ENCODE data around the gene CDK4.

CDK4 gene

DNA sequence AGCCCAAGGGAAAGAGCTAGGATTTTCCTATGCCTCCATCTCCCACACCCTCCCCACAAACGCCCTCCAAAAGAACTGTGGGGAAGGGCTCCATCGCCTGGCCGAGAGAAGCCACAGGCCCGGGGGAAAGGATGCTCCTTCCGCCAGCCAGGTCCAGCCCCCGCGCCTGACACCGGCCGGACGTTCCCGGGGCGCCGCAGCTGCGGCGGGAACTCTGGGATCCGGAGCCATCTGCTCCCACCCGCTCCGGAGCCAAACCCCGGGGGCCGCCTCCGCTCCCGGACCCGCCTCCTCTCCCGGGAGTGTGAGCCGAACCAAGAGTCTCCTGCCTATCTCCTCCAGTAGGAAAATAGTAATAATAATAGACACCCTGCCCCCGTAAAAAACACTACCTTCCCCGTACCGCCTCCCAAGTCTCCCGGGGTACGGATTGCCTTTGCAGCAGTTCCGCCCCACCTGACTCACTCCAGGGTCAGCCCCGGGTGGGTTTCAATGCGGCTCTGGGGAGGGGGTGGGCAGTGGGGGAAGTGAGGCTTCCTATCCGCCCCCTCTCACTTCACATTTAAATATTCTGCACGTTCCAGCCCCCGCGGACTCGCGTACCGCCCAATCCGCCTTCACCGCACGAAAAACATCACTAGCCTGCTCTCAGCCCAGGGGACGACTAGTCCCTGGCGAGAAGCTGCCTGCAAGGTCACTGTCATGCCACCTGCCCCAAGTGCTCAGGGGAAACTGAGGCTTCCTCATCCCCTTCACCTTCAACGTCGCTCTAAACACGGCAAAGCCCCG is 16.0 kb downstream of the CDK4 start:
- no peak overlapping the region for H3K4me2 ChIP-seq (ENCODE audit: low read length)
- no peak overlapping the region for H3K9ac ChIP-seq (ENCODE audit: low read length)
- no peak overlapping the region for H3K4me3 ChIP-seq (ENCODE audit: low read depth, low read length, poor library complexity, severe bottlenecking)
- H3K79me2 ChIP-seq (ENCODE audit: insufficient read depth, low read length), result no peaks in the 10 kb centered on the region
- TF ChIP-seq EZH2 (IDR thresholded peaks at IDR 0.05; ENCODE audit: borderline replicate concordance, low read length), result no peak
- TF ChIP-seq, protein P1, sequence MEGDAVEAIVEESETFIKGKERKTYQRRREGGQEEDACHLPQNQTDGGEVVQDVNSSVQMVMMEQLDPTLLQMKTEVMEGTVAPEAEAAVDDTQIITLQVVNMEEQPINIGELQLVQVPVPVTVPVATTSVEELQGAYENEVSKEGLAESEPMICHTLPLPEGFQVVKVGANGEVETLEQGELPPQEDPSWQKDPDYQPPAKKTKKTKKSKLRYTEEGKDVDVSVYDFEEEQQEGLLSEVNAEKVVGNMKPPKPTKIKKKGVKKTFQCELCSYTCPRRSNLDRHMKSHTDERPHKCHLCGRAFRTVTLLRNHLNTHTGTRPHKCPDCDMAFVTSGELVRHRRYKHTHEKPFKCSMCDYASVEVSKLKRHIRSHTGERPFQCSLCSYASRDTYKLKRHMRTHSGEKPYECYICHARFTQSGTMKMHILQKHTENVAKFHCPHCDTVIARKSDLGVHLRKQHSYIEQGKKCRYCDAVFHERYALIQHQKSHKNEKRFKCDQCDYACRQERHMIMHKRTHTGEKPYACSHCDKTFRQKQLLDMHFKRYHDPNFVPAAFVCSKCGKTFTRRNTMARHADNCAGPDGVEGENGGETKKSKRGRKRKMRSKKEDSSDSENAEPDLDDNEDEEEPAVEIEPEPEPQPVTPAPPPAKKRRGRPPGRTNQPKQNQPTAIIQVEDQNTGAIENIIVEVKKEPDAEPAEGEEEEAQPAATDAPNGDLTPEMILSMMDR (IDR thresholded peaks at IDR 0.05; ENCODE audit: low read length), result no peak
- no peaks in the 10 kb centered on the region for H3K9me2 ChIP-seq (ENCODE audit: low read depth, low read length)
- no peaks in the 10 kb centered on the region for H3K27me3 ChIP-seq (ENCODE audit: insufficient read depth, low read length)
- H3K4me1 ChIP-seq (ENCODE audit: insufficient read depth, low read length, severe bottlenecking), result peaks cover 20% of the 10 kb centered on the region
- no peaks in the 10 kb centered on the region for H3F3A ChIP-seq (ENCODE audit: insufficient read depth, low read length)
- peaks cover 21% of the 10 kb centered on the region; the same call in 1 of the 2 replicates for H3K36me3 ChIP-seq (ENCODE audit: insufficient read depth, low read length)
- H3K9me3 ChIP-seq (ENCODE audit: low read length), result no peaks in the 10 kb centered on the region
- no peaks in the 10 kb centered on the region for H4K20me1 ChIP-seq (ENCODE audit: insufficient read depth, low read length)
- H2AFZ ChIP-seq (ENCODE audit: low read length), result no peak overlapping the region
- no peak overlapping the region for H3K27ac ChIP-seq (ENCODE audit: low read depth, low read length, poor library complexity, severe bottlenecking)

DNA sequence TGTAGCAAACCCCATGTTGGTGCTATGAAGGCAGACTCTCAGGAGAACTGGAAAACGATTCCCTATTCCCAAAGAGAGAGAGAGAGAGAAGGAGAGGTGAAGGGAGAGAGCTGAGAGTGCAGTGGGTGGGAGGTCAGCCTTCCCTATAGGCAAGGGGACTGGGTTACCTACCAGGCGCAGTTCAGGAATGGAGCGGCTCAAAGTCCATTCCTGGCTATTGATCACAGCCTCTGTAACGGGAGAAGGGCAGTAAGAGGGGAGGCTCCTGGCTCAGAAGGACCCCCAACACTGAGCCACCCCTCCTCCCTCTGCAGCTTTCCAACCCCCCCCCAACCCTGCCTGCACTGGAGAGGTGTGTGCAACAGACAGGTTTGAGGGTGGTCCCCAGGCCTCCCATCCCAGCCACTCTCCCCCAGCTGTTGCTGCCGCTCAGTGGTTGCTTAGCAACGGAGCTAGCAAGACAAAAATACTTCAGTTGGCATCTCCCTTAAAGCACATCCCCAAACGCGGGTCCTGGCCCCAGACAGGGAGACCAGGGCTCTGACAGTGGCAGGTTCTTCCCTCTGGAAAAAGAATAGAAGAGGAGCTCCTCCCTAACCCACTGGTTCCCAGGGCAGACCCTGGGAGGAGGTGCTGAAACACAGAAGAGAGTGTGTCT is 16.8 kb downstream of the CDK4 start:
- no peaks in the 10 kb centered on the region for H3K79me2 ChIP-seq (ENCODE audit: insufficient read depth, low read length)
- H3K9me3 ChIP-seq (ENCODE audit: low read length), result no peaks in the 10 kb centered on the region
- H3F3A ChIP-seq (ENCODE audit: insufficient read depth, low read length), result no peaks in the 10 kb centered on the region
- H2AFZ ChIP-seq (ENCODE audit: low read length), result no peak overlapping the region
- no peak overlapping the region for H3K27ac ChIP-seq (ENCODE audit: low read depth, low read length, poor library complexity, severe bottlenecking)
- no peak overlapping the region for H3K9ac ChIP-seq (ENCODE audit: low read length)
- peaks cover 12% of the 10 kb centered on the region for H3K4me1 ChIP-seq (ENCODE audit: insufficient read depth, low read length, severe bottlenecking)
- H4K20me1 ChIP-seq (ENCODE audit: insufficient read depth, low read length), result no peaks in the 10 kb centered on the region
- no peaks in the 10 kb centered on the region for H3K27me3 ChIP-seq (ENCODE audit: insufficient read depth, low read length)
- H3K36me3 ChIP-seq (ENCODE audit: insufficient read depth, low read length), result peaks cover 28% of the 10 kb centered on the region; the same call in 1 of the 2 replicates
- TF ChIP-seq, protein P1 (IDR thresholded peaks at IDR 0.05; ENCODE audit: low read length), result no peak
- no peak for TF ChIP-seq EZH2 (IDR thresholded peaks at IDR 0.05; ENCODE audit: borderline replicate concordance, low read length)
- H3K4me3 ChIP-seq (ENCODE audit: low read depth, low read length, poor library complexity, severe bottlenecking), result no peak overlapping the region
- H3K4me2 ChIP-seq (ENCODE audit: low read length), result no peak overlapping the region
- no peaks in the 10 kb centered on the region for H3K9me2 ChIP-seq (ENCODE audit: low read depth, low read length)

DNA sequence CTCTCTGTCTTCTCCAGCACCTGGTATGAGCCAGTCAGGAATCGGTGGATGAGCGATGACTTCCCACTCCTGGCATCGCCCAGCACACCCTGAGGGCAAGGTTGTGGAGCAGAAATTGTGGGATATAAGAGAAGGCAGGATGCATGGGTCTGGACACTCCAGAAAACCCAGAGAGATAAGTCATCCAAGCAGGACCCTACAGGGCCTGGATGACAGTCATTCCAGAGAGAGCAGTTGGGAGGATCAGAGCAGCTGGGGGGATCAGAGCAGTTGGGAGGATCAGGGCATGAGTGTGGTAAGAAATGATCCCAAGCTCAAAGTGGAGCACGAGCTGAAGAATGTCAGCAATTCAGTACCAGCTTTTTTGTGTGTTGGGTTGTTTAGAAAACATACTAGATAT is 17.5 kb downstream of the CDK4 start:
- TF ChIP-seq, protein P1 (IDR thresholded peaks at IDR 0.05; ENCODE audit: low read length), result no peak
- no peak for TF ChIP-seq EZH2 (IDR thresholded peaks at IDR 0.05; ENCODE audit: borderline replicate concordance, low read length)
- Histone ChIP-seq H3K27ac (ENCODE audit: low read depth, low read length, poor library complexity, severe bottlenecking) (no peak overlapping the region), H2AFZ (ENCODE audit: low read length) (no peak overlapping the region), H3K4me1 (ENCODE audit: insufficient read depth, low read length, severe bottlenecking) (peaks cover 4% of the 10 kb centered on the region), H3K9ac (ENCODE audit: low read length) (no peak overlapping the region), H3K9me3 (ENCODE audit: low read length) (no peaks in the 10 kb centered on the region), H3K9me2 (ENCODE audit: low read depth, low read length) (no peaks in the 10 kb centered on the region), H3K4me3 (ENCODE audit: low read depth, low read length, poor library complexity, severe bottlenecking) (no peak overlapping the region), H4K20me1 (ENCODE audit: insufficient read depth, low read length) (no peaks in the 10 kb centered on the region), H3K4me2 (ENCODE audit: low read length) (no peak overlapping the region), H3K36me3 (ENCODE audit: insufficient read depth, low read length) (peaks cover 33% of the 10 kb centered on the region), H3K79me2 (ENCODE audit: insufficient read depth, low read length) (no peaks in the 10 kb centered on the region), H3F3A (ENCODE audit: insufficient read depth, low read length) (no peaks in the 10 kb centered on the region), H3K27me3 (ENCODE audit: insufficient read depth, low read length) (no peaks in the 10 kb centered on the region)
